Peyer's patch (tissue), 4 donors: Measurements from ENCODE around the gene CHST7.

Source experiments
- CTCF ChIP-seq, 6 experiments: fragments of 450-650 bp in 4 of 6; fragments of 200-600 bp in 2 of 6; sonication (generic) in 1 of 6; IDR thresholded peaks; one replicate each; pipeline ENCODE4 v1.5.1; 2017 to 2019; ENCODE audit warnings: antibody characterized with exemption in 6 of 6, mild to moderate bottlenecking in 3 of 6, moderate library complexity in 1 of 6
- POLR2A ChIP-seq, 2 donors: fragments of 450-650 bp; IDR thresholded peaks; one replicate each; pipeline ENCODE4 v1.5.1; 2017; ENCODE audit warnings: antibody characterized with exemption in 2 of 2, mild to moderate bottlenecking in 2 of 2, moderate library complexity in 2 of 2

GRCh38 chrX:46630141-46630540 is 56.6 kb downstream of the CHST7 start:
- TF ChIP-seq CTCF (IDR thresholded peaks at IDR 0.05) = no peak
- TF ChIP-seq POLR2A (IDR thresholded peaks at IDR 0.05) = no peak
